IMR-90 (cell line): ENCODE results near the gene KCNAB1. TPM values are rescaled to one million over a fixed set of nuclear protein-coding genes. Genes with fewer than 3 reads are reported as not detected.

ENCODE experiments used
- ATAC-seq: fragments of 200-7000 bp; cut with Tn5 transposase; 2 replicates; pipeline ENCODE4 v1.9.1; 2020; ENCODE audit warnings: low read depth, mild to moderate bottlenecking, moderate library complexity
- BruUV-seq: library from RNA; stranded (reverse); fragments of 400-500 nt; replicated peaks from 2 replicates; lab custom pipeline; 2021; lab: Mats Ljungman, UMichigan
- CTCF ChIA-PET: fragments of 300-600 bp; formaldehyde crosslinking; extraction: SDS; loops from one replicate; lab custom pipeline; 2021; ENCODE audit warnings: antibody characterized with exemption; lab: Yijun Ruan, JAX
- POLR2A ChIA-PET: fragments of 300-600 bp; sonication (Branson Sonifier 250); formaldehyde crosslinking; loops from one replicate; lab custom pipeline; 2022; ENCODE audit warnings: antibody characterized with exemption; ENCODE audit not compliant: unreplicated experiment; lab: Charles Lee
- DNase-seq: peaks from one replicate; pipeline ENCODE4 v3.0.0; 2013
- H2AFZ ChIP-seq: replicated peaks from 2 replicates; pipeline ENCODE3; 2013; ENCODE audit warnings: low read length, mild to moderate bottlenecking; ENCODE audit not compliant: poor library complexity
- H2AK5ac ChIP-seq: 2 replicates; pipeline ENCODE4 v1.6.1; 2013; ENCODE audit warnings: low read depth, low read length, inconsistent platforms
- H2AK9ac ChIP-seq: replicated peaks from 2 replicates; pipeline ENCODE3; 2013; ENCODE audit warnings: mild to moderate bottlenecking, low read depth, low read length, moderate library complexity; ENCODE audit not compliant: poor library complexity
- H2BK120ac ChIP-seq: 2 replicates; pipeline ENCODE4 v1.6.1; 2013; ENCODE audit warnings: low read depth, low read length, inconsistent platforms
- H2BK15ac ChIP-seq: 3 replicates; pipeline ENCODE4 v1.6.1; 2013; ENCODE audit warnings: low read depth, low read length, inconsistent platforms
- H2BK20ac ChIP-seq: 2 replicates; pipeline ENCODE4 v1.6.1; 2013; ENCODE audit warnings: low read depth, mild to moderate bottlenecking, inconsistent platforms, low read length, moderate library complexity
- H2BK5ac ChIP-seq: 2 replicates; pipeline ENCODE4 v1.6.1; 2013; ENCODE audit warnings: mild to moderate bottlenecking, low read depth, low read length, inconsistent platforms; ENCODE audit not compliant: poor library complexity, severe bottlenecking
- H3K14ac ChIP-seq: replicated peaks from 2 replicates; pipeline ENCODE4 v1.6.1; 2013; ENCODE audit warnings: low read depth, low read length, inconsistent platforms
- H3K18ac ChIP-seq: 2 replicates; pipeline ENCODE4 v1.6.1; 2013; ENCODE audit warnings: low read depth, low read length, control low read depth
- H3K23ac ChIP-seq: 2 replicates; pipeline ENCODE4 v1.6.1; 2013; ENCODE audit warnings: low read depth, low read length, inconsistent platforms
- H3K27ac ChIP-seq: 2 replicates; pipeline ENCODE4 v1.5.1; 2013; ENCODE audit warnings: mild to moderate bottlenecking, control low read depth, low read length; ENCODE audit not compliant: insufficient read depth
- H3K27me3 ChIP-seq: 2 replicates; pipeline ENCODE4 v1.6.1; 2013; ENCODE audit warnings: low read length; ENCODE audit not compliant: control insufficient read depth, insufficient read depth
- H3K36me3 ChIP-seq: 2 replicates; pipeline ENCODE4 v1.6.1; 2013; ENCODE audit warnings: low read length, mixed read lengths; ENCODE audit not compliant: control insufficient read depth, insufficient read depth
- H3K4ac ChIP-seq: 2 replicates; pipeline ENCODE4 v1.6.1; 2013; ENCODE audit warnings: low read depth, low read length, inconsistent platforms
- H3K4me1 ChIP-seq: 2 replicates; pipeline ENCODE4 v1.6.1; 2013; ENCODE audit warnings: low read length, mixed read lengths; ENCODE audit not compliant: control insufficient read depth, insufficient read depth
- H3K4me2 ChIP-seq: 2 replicates; pipeline ENCODE4 v1.6.1; 2013; ENCODE audit warnings: low read depth, mild to moderate bottlenecking, control low read depth, low read length, moderate library complexity
- H3K4me3 ChIP-seq: 2 replicates; pipeline ENCODE4 v1.5.1; 2013; ENCODE audit warnings: low read depth, mild to moderate bottlenecking, control low read depth, low read length, moderate library complexity; ENCODE audit not compliant: insufficient read depth
- H3K56ac ChIP-seq: 2 replicates; pipeline ENCODE4 v1.6.1; 2013; ENCODE audit warnings: low read length, inconsistent platforms; ENCODE audit not compliant: insufficient read depth; ENCODE audit errors: extremely low read depth
- H3K79me1 ChIP-seq, 2 experiments: 2 replicates each; pipeline ENCODE4 v1.6.1; 2013; ENCODE audit warnings: low read length in 2 of 2, inconsistent platforms in 1 of 2, low read depth in 1 of 2
- H3K9ac ChIP-seq: 2 replicates; pipeline ENCODE4 v1.6.1; 2013; ENCODE audit warnings: low read depth, low read length, control low read depth
- H3K9me1 ChIP-seq: 2 replicates; pipeline ENCODE4 v1.6.1; 2013; ENCODE audit warnings: low read length, inconsistent platforms; ENCODE audit not compliant: insufficient read depth
- H3K9me3 ChIP-seq: 2 replicates; pipeline ENCODE4 v1.6.1; 2013; ENCODE audit warnings: low read length; ENCODE audit not compliant: control insufficient read depth, insufficient read depth
- H4K20me1 ChIP-seq: 2 replicates; pipeline ENCODE4 v1.6.1; 2013; ENCODE audit warnings: low read length, inconsistent platforms; ENCODE audit not compliant: insufficient read depth
- H4K5ac ChIP-seq: 2 replicates; pipeline ENCODE4 v1.6.1; 2013; ENCODE audit warnings: mild to moderate bottlenecking, low read depth, low read length, control low read depth
- H4K8ac ChIP-seq, 2 experiments: 2 replicates each; pipeline ENCODE4 v1.6.1; 2013; ENCODE audit warnings: low read depth in 2 of 2, low read length in 2 of 2, control low read depth in 1 of 2, inconsistent platforms in 1 of 2
- H4K91ac ChIP-seq: 2 replicates; pipeline ENCODE4 v1.6.1; 2013; ENCODE audit warnings: low read depth, low read length, inconsistent platforms; ENCODE audit not compliant: insufficient read depth
- BHLHE40 ChIP-seq: fragments of 150-350 bp; IDR thresholded peaks from 2 replicates; pipeline ENCODE4 v1.6.1; 2016; ENCODE audit warnings: mild to moderate bottlenecking, low read depth, low read length
- CEBPB ChIP-seq: IDR thresholded peaks from 2 replicates; pipeline ENCODE4 v1.6.1; 2012; ENCODE audit warnings: low read depth, low read length, improper control_type of control experiment
- CHD1 ChIP-seq: IDR thresholded peaks from 2 replicates; pipeline ENCODE4 v1.6.1; 2012; ENCODE audit warnings: low read depth, low read length, improper control_type of control experiment
- FOS ChIP-seq: fragments of 150-350 bp; IDR thresholded peaks from 2 replicates; pipeline ENCODE4 v1.6.1; 2016; ENCODE audit warnings: low read depth, low read length
- MAZ ChIP-seq: IDR thresholded peaks from 2 replicates; pipeline ENCODE4 v1.6.1; 2012; ENCODE audit warnings: low read depth, mild to moderate bottlenecking, low read length, improper control_type of control experiment, moderate library complexity, borderline replicate concordance
- MXI1 ChIP-seq: IDR thresholded peaks from 2 replicates; pipeline ENCODE4 v1.6.1; 2012; ENCODE audit warnings: low read depth, mild to moderate bottlenecking, low read length, moderate library complexity, borderline replicate concordance
- NFE2L2 ChIP-seq: fragments of 150-350 bp; IDR thresholded peaks from 2 replicates; pipeline ENCODE4 v1.6.1; 2016; ENCODE audit warnings: low read depth, mild to moderate bottlenecking, low read length
- RAD21 ChIP-seq: IDR thresholded peaks from 2 replicates; pipeline ENCODE4 v1.6.1; 2012; ENCODE audit warnings: low read length, improper control_type of control experiment
- RCOR1 ChIP-seq: IDR thresholded peaks from 2 replicates; pipeline ENCODE4 v1.6.1; 2012; ENCODE audit warnings: mild to moderate bottlenecking, low read length, improper control_type of control experiment; ENCODE audit not compliant: insufficient replicate concordance
- SMC3 ChIP-seq: fragments of 150-350 bp; IDR thresholded peaks from 2 replicates; pipeline ENCODE4 v1.6.1; 2016; ENCODE audit warnings: low read depth, mild to moderate bottlenecking, antibody characterized with exemption, low read length, moderate library complexity
- WGBS, 2 experiments: methylation state at CpG; one replicate each; pipeline versions ENCODE4 v1.1.5 to v1.1.7; 2013; ENCODE audit warnings: missing lambda C conversion rate in 2 of 2; ENCODE audit not compliant: insufficient read length in 1 of 2; ENCODE audit errors: extremely low coverage in 2 of 2; 5-methylcytosine and 5-hydroxymethylcytosine counted together
- dilution Hi-C: fragments of 300-500 bp; cut with HindIII; formaldehyde crosslinking; loops from one replicate; pipeline ENCODE4 v1.14.3; 2018; ENCODE audit warnings: low sequenced_read_pairs; ENCODE audit not compliant: unreplicated experiment
- in situ Hi-C: fragments of 300-500 bp; cut with MboI; formaldehyde crosslinking; loops from 3 replicates; pipeline ENCODE4 v1.14.3; 2019; ENCODE audit warnings: low sequenced_read_pairs, inconsistent platforms, mixed read lengths
- intact Hi-C: fragments of 100-400 bp; cut with micrococcal nuclease; formaldehyde crosslinking; loops from 2 replicates; pipeline ENCODE4 v1.10.0; 2022
- polyA plus RNA-seq, 3 experiments: library from polyadenylated mRNA; depleted of rRNA; stranded (reverse); fragments of >200 nt; gene quantifications; 2 replicates each; pipeline ENCODE4 v1.2.3, GENCODE V29; 2012; ENCODE audit warnings: low replicate concordance in 1 of 3
- total RNA-seq: library from RNA; depleted of rRNA; stranded (reverse); fragments of >200 nt; gene quantifications from 2 replicates; pipeline ENCODE4 v1.2.3, GENCODE V29; 2012
- TF ChIP-seq, protein P1 (sequence below): fragments of 150-350 bp; IDR thresholded peaks from 2 replicates; pipeline ENCODE4 v1.6.1; 2016; ENCODE audit warnings: low read depth, mild to moderate bottlenecking, low read length, moderate library complexity, borderline replicate concordance
- TF ChIP-seq, protein P2 (sequence below): fragments of 150-350 bp; IDR thresholded peaks from 2 replicates; pipeline ENCODE4 v1.6.1; 2017; ENCODE audit warnings: mild to moderate bottlenecking, antibody characterized with exemption, low read length, low read depth

KCNAB1 gene
- total and polyA plus RNA-seq, 2 of the 4 experiments (the other 2 are of a cell fraction), result under 0.01 to 0.07 TPM

DNA sequence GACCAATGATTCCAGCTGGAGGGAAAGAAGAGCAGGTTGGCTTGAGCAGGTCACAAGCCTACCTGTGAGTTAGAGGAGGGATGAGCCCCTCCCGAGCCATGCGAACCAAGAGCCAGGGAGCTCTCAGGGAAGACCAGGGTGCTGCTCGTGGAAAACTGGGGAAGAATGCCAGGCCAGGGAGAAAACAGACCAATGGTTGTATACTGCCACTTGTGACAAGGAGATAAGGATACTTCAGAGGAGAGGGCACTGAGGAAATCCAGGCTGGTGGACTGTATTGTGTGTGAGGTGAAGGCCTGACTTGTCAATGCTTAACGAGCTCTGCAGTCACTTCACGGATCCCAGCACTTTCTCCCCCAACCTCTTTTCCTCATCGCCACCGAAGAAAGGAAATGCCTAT, 256.9 kb downstream of the KCNAB1 start:
- Histone ChIP-seq H4K20me1 (no peaks in the 10 kb centered on the region), H2AK9ac (no peak overlapping the region), H3K9ac (no peak overlapping the region), H3K79me1 (no peaks in the 10 kb centered on the region), H4K91ac (no peak overlapping the region), H2BK15ac (no peak overlapping the region), H2BK120ac (no peak overlapping the region), H3K36me3 (no peaks in the 10 kb centered on the region), H3K4me1 (no peaks in the 10 kb centered on the region), H2BK20ac (no peak overlapping the region), H4K5ac (no peak overlapping the region), H3K23ac (no peak overlapping the region), H3K9me3 (no peaks in the 10 kb centered on the region), H3K4me3 (no peak overlapping the region), H3K18ac (no peak overlapping the region), H2BK5ac (no peak overlapping the region), H3K14ac (no peak overlapping the region), H3K4ac (no peak overlapping the region), H4K8ac (no peak overlapping the region), H3K27me3 (peaks cover 14% of the 10 kb centered on the region), H2AFZ (no peak overlapping the region), H2AK5ac (no peak overlapping the region), H3K4me2 (no peak overlapping the region), H3K27ac (no peak overlapping the region), H3K9me1 (no peaks in the 10 kb centered on the region), H3K56ac (no peak overlapping the region)
- TF ChIP-seq RAD21 (no peak), MXI1 (no peak), FOS (no peak), CHD1 (no peak), RCOR1 (no peak), BHLHE40 (no peak), CEBPB (no peak), SMC3 (no peak), MAZ (no peak), NFE2L2 (no peak)
- TF ChIP-seq, protein P1, sequence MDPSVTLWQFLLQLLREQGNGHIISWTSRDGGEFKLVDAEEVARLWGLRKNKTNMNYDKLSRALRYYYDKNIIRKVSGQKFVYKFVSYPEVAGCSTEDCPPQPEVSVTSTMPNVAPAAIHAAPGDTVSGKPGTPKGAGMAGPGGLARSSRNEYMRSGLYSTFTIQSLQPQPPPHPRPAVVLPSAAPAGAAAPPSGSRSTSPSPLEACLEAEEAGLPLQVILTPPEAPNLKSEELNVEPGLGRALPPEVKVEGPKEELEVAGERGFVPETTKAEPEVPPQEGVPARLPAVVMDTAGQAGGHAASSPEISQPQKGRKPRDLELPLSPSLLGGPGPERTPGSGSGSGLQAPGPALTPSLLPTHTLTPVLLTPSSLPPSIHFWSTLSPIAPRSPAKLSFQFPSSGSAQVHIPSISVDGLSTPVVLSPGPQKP, result no peak
- TF ChIP-seq, protein P2, sequence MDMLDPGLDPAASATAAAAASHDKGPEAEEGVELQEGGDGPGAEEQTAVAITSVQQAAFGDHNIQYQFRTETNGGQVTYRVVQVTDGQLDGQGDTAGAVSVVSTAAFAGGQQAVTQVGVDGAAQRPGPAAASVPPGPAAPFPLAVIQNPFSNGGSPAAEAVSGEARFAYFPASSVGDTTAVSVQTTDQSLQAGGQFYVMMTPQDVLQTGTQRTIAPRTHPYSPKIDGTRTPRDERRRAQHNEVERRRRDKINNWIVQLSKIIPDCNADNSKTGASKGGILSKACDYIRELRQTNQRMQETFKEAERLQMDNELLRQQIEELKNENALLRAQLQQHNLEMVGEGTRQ, result no peak
- intact Hi-C loops, result no loop called here
- in situ Hi-C loops, result no loop called here
- ATAC-seq, result no peak
- POLR2A ChIA-PET, result no interaction called here
- 77% methylated on average over 2 of the region's 7 CpGs; no CpG with 5 or more reads in 1 of the 2 experiments for WGBS, 2 experiments
- CTCF ChIA-PET, result no interaction called here
- dilution Hi-C loops, result no loop called here
- DNase-seq, result no peak
- BruUV-seq, result no TSS peak
